ENCODE results near the gene PTTG1IP. TPM values are rescaled to one million over a fixed set of nuclear protein-coding genes. Genes with fewer than 3 reads are reported as not detected.
"Not testable (repeated sequence)": the region's sequence is repeated elsewhere in the genome, so short reads cannot be mapped to it uniquely, and the experiment has no call there.

PTTG1IP gene
- total RNA-seq, 4 donors from 2014 or later, result 256 to 374 (median 309) TPM

GRCh38 chr21:44885615-44886014, 12.1 kb upstream of the PTTG1IP start:
- Histone ChIP-seq H3K27ac (no peak overlapping the region), H3K36me3 (no peaks in the 10 kb centered on the region), H3K4me3 (replicated peaks in 1 of 3) (no peak overlapping the region), H3K4me1 (peaks cover 11 to 21% of the 10 kb centered on the region in 2 donors), H3K9me3 (no peaks in the 10 kb centered on the region), H3K27me3 (no peaks in the 10 kb centered on the region)
- DNase-seq, result no peak
- WGBS, 2 donors, result 83 to 84% methylated on average over 11 of the region's 11 CpGs
- intact Hi-C loops (cut with DNase I), result no loop called here
- TF ChIP-seq POLR2A (IDR thresholded peaks at IDR 0.05), result no peak

- Histone ChIP-seq H3K4me1 (peaks cover 12 to 26% of the 10 kb centered on the region in 2 donors), H3K4me3 (replicated peaks in 1 of 3) (no peak overlapping the region), H3K36me3 (no peaks in the 10 kb centered on the region), H3K9me3 (no peaks in the 10 kb centered on the region), H3K27ac (no peak overlapping the region), H3K27me3 (no peaks in the 10 kb centered on the region)
- intact Hi-C loops (cut with DNase I), result no loop called here
- TF ChIP-seq CTCF (IDR thresholded peaks at IDR 0.05) (no peak), POLR2A (IDR thresholded peaks at IDR 0.05) (no peak)
- WGBS, 2 donors, result 65 to 78% methylated on average over 2 to 7 of the region's 7 CpGs
- DNase-seq, result no peak
Observed at GRCh38 chr21:44884097-44884496, 10.6 kb upstream of the PTTG1IP start.

- no peak for DNase-seq
- 88 to 90% methylated on average over 9 to 11 of the region's 11 CpGs for WGBS, 2 donors
- Histone ChIP-seq H3K27me3 (no peaks in the 10 kb centered on the region), H3K4me3 (replicated peaks in 1 of 3) (no peak overlapping the region), H3K9me3 (no peaks in the 10 kb centered on the region), H3K4me1 (peaks cover 12 to 26% of the 10 kb centered on the region in 2 donors), H3K36me3 (no peaks in the 10 kb centered on the region), H3K27ac (no peak overlapping the region)
- intact Hi-C loops (cut with DNase I), result no loop called here
- no peak for TF ChIP-seq CTCF (IDR thresholded peaks at IDR 0.05)
- no peak for TF ChIP-seq POLR2A (IDR thresholded peaks at IDR 0.05)
Observed at GRCh38 chr21:44883250-44883649, 9.8 kb upstream of the PTTG1IP start.

- H3K9me3 ChIP-seq, result no peaks in the 10 kb centered on the region
- 25 to 33% methylated on average over 3 to 5 of the region's 6 CpGs for WGBS, 2 donors
- peak overlapping the region; percentile 14 to 57 (median 54) for H3K27ac ChIP-seq
- intact Hi-C loops (cut with DNase I), result no loop called here
- TF ChIP-seq POLR2A (IDR thresholded peaks at IDR 0.05), result no peak
- TF ChIP-seq CTCF (IDR thresholded peaks at IDR 0.05), result no peak
- H3K27me3 ChIP-seq, result no peaks in the 10 kb centered on the region
- peak; percentile 81 to 82 for DNase-seq
- peaks cover 12 to 26% of the 10 kb centered on the region in 2 donors for H3K4me1 ChIP-seq
- no peak overlapping the region for H3K4me3 ChIP-seq (replicated peaks in 1 of 3)
- no peaks in the 10 kb centered on the region for H3K36me3 ChIP-seq
Observed at GRCh38 chr21:44881198-44881872, 7.8 kb upstream of the PTTG1IP start.

GRCh38 chr21:44880405-44881197, 7.1 kb upstream of the PTTG1IP start:
- no peaks in the 10 kb centered on the region for H3K9me3 ChIP-seq
- 62 to 67% methylated on average over 8 of the region's 8 CpGs for WGBS, 2 donors
- H3K36me3 ChIP-seq, result no peaks in the 10 kb centered on the region
- no peaks in the 10 kb centered on the region for H3K27me3 ChIP-seq
- H3K4me1 ChIP-seq, result peaks cover 12 to 32% of the 10 kb centered on the region in 2 donors
- H3K27ac ChIP-seq, result peak overlapping the region; percentile 14 to 57 (median 54)
- TF ChIP-seq POLR2A (IDR thresholded peaks at IDR 0.05) (no peak), CTCF (IDR thresholded peaks at IDR 0.05) (no peak)
- intact Hi-C loops (cut with DNase I), result no loop called here
- DNase-seq, result no peak
- H3K4me3 ChIP-seq (replicated peaks in 1 of 3), result no peak overlapping the region

- H3K4me3 ChIP-seq (replicated peaks in 1 of 3); DNase-seq; H3K36me3 ChIP-seq; H3K9me3 ChIP-seq; H3K27ac ChIP-seq; intact Hi-C loops (cut with DNase I); H3K27me3 ChIP-seq: not testable (repeated sequence)
- peaks cover 25 to 39% of the 10 kb centered on the region in 2 donors for H3K4me1 ChIP-seq
- 96 to 97% methylated on average over 8 of the region's 8 CpGs for WGBS, 2 donors
Observed at GRCh38 chr21:44879238-44879637, 5.7 kb upstream of the PTTG1IP start.

All from thyroid gland (tissue), 4 donors.